ENCODE measurements around the gene MEIKIN.

DNA sequence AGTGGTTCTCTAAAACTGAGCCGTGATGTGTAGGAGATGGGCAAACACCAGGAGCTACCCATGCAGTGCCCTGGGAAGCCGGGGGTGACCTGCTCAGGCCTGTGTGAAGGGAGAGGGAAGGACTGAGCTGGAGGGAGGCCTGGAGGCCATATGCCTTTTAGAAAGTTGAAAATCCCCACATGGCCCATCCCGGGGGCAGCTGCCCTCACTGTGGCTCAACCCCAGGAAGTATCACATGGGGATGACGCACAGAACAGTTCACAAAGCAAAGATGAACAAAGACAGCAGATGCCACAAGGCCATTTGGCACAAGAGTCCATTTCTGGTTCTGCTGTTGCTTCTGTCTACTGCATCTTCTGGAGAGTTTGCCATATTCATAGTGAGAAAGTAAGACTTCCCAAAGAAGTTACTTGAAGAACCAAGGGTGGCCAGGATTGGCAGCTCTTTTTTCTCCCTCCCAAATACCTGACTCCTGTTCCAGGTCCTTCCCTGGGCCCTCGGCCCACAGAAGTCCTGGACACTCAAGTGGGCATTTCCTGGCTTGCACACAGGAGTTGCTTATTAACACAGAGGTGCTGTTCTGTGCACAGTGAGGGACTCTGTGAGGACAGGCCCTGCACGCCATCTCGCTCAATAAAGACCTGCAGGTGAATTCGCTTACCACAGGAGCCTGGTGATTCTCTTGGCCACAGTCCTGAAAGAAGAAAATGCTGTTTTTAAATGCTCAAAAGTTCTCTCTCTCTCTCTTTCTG is 40.9 kb upstream of the MEIKIN start:
- TF ChIP-seq CTCF (IDR thresholded peaks at IDR 0.05) (no peak), POLR2A (IDR thresholded peaks at IDR 0.05) (no peak)
